VCaP (cell line): ENCODE measurements around the gene IFIT3.

ENCODE experiments used
- H3K27ac ChIP-seq: fragments of 450-650 bp; 2 replicates; pipeline ENCODE4 v1.5.1; 2017
- CTCF ChIP-seq: fragments of 450-650 bp; conservative IDR thresholded peaks from 2 replicates; pipeline ENCODE4 v1.5.1; 2017; ENCODE audit warnings: mild to moderate bottlenecking, moderate library complexity

Gene IFIT3

GRCh38 chr10:89341649-89342048 is 13.9 kb downstream of the IFIT3 start:
- H3K27ac ChIP-seq: no peak overlapping the region
- TF ChIP-seq CTCF: no peak

GRCh38 chr10:89342206-89342958 is 14.6 kb downstream of the IFIT3 start:
- H3K27ac ChIP-seq: no peak overlapping the region
- no peak for TF ChIP-seq CTCF

DNA sequence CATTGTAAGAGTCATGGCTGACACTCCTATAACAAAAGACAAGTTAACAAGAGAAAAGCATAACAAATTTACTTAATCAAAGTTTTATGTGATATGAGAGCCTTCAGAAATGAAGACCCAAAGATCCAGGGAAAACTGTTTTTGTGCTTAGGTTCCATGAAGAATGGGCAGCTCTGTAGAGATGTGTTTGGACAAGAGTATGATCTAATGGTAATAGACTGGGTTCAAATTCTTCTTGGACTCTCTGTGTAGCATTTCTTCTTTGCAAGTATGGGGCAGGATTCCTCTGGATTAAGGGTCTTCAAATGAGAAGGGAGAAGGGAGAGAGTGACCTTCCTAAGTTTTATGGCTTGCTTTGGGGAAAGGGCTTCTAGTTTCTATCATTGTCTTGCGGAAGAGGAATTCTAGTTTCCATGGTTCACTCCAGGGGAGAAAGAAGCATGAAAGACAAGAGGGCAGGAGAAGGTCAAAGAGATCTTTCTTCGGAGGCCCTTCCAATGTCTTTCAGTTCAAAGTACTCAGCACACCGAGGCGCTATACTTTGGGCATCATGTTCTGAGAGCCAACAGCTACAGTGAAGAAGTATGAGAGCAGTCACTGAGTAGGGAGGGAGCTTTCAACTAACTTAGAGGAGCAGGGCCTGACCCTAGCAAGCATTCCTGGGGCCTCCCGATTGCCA is 15.4 kb downstream of the IFIT3 start:
- no peak overlapping the region for H3K27ac ChIP-seq
- TF ChIP-seq CTCF: no peak

GRCh38 chr10:89344156-89344555 is 16.4 kb downstream of the IFIT3 start:
- no peak overlapping the region for H3K27ac ChIP-seq
- TF ChIP-seq CTCF: no peak

DNA sequence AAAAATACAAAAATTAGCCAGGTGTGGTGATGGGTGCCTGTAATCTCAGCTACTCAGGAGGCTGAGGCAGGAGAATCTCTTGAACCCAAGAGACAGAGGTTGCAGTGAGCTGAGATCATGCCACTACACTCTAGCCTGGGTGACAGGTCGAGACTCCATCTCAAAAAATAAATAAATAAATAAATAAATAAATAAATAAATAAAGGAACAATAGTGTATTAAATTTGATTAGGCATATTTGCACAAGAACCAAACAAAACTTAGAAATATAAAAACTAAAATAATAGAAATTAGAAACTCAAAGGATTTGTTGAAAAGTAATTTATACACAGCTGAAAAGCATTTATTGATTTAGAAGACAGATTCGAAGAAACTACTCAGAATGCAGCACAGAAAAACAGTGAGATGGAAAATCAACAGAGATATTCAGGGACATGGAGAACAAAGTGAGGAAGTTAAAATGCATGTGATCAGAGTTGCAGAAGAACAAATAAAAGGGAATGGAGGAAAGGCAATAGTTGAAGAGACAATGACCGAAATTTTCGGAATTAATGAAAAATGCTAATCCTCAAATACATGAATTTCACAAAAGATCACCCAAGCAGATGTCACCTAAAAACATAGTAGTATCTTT is 17.7 kb downstream of the IFIT3 start:
- H3K27ac ChIP-seq: no peak overlapping the region
- no peak for TF ChIP-seq CTCF

- TF ChIP-seq CTCF: no peak
- H3K27ac ChIP-seq: no peak overlapping the region
Observed at GRCh38 chr10:89346405-89347254, 18.8 kb downstream of the IFIT3 start.
